Measurements from ENCODE around the gene OXGR1.

Gene OXGR1

DNA sequence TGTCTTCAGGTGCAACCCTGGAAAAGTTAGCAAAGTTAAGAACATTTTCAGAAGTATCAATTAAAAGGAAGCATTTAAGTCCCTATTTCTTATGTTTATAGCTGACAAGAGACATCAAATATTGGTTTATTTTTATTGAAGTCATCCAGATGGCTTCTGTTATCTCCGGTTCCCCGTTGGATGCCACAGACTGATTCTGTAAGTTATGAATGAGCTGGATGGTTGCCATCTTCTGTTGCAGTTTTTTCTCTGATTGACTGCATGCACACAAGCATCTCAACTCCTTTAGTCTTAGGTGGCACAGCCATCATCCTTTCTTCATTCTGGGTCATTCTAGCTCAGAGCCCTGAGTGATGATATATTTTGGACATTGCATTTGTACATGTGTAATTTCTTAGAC is 10.6 kb upstream of the OXGR1 start:
- Histone ChIP-seq H3K27ac (no peak overlapping the region), H3K4me3 (no peak overlapping the region)
- no peak for DNase-seq (ENCODE audit: low spot score)
- TF ChIP-seq, protein P1, sequence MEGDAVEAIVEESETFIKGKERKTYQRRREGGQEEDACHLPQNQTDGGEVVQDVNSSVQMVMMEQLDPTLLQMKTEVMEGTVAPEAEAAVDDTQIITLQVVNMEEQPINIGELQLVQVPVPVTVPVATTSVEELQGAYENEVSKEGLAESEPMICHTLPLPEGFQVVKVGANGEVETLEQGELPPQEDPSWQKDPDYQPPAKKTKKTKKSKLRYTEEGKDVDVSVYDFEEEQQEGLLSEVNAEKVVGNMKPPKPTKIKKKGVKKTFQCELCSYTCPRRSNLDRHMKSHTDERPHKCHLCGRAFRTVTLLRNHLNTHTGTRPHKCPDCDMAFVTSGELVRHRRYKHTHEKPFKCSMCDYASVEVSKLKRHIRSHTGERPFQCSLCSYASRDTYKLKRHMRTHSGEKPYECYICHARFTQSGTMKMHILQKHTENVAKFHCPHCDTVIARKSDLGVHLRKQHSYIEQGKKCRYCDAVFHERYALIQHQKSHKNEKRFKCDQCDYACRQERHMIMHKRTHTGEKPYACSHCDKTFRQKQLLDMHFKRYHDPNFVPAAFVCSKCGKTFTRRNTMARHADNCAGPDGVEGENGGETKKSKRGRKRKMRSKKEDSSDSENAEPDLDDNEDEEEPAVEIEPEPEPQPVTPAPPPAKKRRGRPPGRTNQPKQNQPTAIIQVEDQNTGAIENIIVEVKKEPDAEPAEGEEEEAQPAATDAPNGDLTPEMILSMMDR (IDR thresholded peaks at IDR 0.05), result no peak

DNA sequence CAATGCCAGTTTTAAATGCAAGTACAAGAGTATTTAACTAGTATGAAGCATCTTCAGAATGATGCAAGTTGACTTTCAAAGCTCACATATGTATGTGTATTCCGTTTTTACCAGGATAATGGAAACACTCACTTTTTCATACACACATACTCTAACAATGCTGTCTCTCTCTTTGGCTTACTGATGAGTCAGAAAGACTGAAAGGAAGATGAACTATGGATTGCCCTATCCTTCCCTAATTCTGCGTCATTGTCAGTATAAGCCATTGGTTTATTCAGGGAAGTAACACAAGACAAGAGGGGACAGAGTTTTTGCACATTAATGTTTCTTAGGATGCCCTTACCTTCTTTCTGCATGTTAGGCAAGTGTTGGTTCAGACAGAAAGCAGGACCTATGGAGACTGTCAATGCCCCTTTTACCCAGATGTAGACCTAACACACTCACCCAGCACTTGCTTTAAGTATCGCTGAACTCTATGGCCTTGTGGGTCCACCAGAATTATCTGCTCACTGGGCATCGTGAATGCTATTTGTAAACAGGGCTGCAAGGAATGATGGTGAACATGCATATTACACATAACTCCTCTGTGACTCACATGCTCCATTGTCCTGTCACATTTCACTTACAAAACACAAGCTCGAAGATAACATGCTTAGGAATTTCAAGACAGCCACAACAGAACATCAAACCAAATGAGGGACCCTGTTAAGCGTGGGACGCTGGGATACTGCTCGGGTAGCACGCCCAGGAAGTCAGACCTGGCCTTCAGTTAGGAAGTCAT is 10.0 kb upstream of the OXGR1 start:
- TF ChIP-seq, protein P1 (IDR thresholded peaks at IDR 0.05), result no peak
- no peak for DNase-seq (ENCODE audit: low spot score)
- Histone ChIP-seq H3K27ac (no peak overlapping the region), H3K4me3 (no peak overlapping the region)

DNA sequence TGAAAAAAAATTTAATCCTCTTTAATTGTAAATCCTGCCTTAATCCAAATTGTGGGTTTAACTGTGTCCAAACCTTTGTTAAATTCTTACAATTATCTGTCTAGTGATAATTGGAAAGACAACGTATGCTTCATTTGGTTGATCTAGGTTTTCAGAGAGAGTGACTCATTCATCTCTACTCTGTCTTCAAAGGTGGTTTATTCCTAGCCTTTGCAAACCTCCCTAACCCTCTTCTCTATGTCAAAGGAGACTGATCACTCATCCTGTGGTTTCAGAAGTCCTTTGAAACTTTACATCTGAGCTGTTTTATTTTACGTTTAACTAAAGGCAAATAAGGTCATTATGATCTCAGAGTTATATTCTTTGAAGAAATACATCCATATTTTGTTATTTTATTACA is 8.8 kb upstream of the OXGR1 start:
- no peak for DNase-seq (ENCODE audit: low spot score)
- H3K27ac ChIP-seq, result no peak overlapping the region
- TF ChIP-seq, protein P1 (IDR thresholded peaks at IDR 0.05), result no peak
- no peak overlapping the region for H3K4me3 ChIP-seq

DNA sequence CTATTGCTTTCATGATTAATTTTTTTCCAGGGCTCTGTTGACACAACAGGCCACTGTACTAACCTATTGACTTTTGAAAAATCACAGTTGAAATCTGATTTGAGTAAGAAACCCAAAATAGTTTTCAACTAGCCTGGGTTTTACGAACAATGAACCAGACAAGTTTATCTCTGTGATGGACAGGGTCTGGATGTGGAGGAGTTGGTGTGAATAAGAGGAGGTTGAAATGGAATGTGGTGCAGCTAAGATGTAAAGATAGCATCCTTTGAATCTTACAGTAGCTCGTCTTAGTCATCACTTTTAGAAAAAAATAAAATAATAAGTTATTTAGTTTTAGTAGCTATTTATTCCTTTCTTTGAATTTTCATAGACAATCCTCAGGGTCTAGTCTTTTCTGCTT is 8.3 kb upstream of the OXGR1 start:
- no peak overlapping the region for H3K4me3 ChIP-seq
- DNase-seq (ENCODE audit: low spot score), result no peak
- H3K27ac ChIP-seq, result no peak overlapping the region
- TF ChIP-seq, protein P1 (IDR thresholded peaks at IDR 0.05), result no peak

DNA sequence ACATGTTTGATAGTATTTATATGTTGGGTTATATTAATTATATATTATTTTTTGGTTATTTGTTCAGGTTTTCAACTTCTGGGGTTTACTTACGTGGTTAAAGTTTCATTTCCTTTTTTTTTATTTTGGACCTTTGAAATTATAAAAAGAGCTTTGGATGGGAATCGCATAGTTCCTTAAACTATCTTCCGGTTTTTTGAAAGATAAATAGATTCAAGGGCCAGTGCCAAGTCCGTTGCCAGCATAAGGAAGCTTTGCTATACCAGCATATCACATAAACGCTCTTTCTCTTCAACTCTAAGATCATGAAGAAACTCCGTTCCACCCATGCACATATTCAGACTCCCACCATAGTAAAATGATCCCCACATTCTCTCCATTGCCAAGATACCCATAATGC is 7.4 kb upstream of the OXGR1 start:
- Histone ChIP-seq H3K4me3 (no peak overlapping the region), H3K27ac (no peak overlapping the region)
- TF ChIP-seq, protein P1 (IDR thresholded peaks at IDR 0.05), result no peak
- DNase-seq (ENCODE audit: low spot score), result no peak

DNA sequence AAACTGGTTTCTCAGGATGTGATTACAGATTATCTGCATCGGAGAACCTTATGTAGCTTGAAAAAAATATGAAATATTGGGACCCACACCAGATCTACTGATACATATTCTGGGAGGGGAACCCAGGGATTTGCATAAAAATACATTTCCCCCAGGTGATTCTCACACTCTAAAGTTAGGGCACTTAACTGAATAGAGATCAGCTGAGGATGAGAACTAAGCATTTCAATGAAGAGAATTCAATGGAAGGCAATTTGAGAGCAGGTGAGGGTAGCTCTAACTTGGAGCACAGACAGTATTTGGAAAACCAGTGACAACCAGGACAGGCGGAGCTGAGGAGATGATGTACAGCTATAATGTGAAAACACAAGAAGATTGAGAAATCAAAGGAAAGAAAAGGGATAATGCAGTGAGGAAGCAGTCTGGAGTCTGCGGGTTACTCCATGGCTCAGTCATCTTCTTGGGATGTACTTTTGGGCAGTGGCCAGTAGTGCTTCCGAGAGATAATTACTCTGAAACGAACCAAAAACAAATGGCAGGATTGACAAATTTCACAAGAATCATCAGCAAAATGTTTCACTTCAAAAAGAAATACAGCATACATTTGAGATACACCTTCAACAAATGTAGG is 6.1 kb upstream of the OXGR1 start:
- TF ChIP-seq, protein P1 (IDR thresholded peaks at IDR 0.05), result no peak
- no peak overlapping the region for H3K27ac ChIP-seq

DNA sequence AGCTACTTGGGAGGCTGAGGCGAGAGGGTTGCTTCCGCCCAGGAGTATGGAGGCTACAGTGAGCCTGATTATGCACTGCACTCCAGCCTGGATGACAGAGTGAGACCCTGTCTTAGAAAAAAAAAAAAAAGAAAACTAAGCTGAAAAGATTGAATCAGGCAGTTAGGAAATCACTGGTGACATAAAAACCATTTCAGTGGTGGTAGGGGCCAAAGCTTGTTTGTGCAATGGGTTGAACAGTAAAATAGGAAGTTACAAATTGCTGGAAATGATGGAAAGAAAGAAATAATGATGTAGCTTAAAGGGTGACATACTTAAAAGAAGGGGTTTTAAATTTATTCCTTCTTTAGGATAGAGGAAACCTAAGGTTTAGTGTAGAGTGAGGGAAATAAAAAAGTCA is 4.8 kb upstream of the OXGR1 start:
- no peak for DNase-seq (ENCODE audit: low spot score)
- TF ChIP-seq, protein P1 (IDR thresholded peaks at IDR 0.05), result no peak
- H3K27ac ChIP-seq, result no peak overlapping the region
- no peak overlapping the region for H3K4me3 ChIP-seq

More for the DNA sequence above, 6.1 kb upstream of the OXGR1 start:
- H3K4me3 ChIP-seq, result no peak overlapping the region
- DNase-seq (ENCODE audit: low spot score), result no peak

All from coronary artery (tissue), 2 donors.